ENCODE measurements around the gene LRFN3. TPM values are rescaled to one million over a fixed set of nuclear protein-coding genes. Genes with fewer than 3 reads are reported as not detected.

LRFN3 gene
- total and polyA plus RNA-seq, 10 donors: 0.76 to 18.2 (median 9.1) TPM

GRCh38 chr19:35937345-35938281, 1.4 kb downstream of the LRFN3 start:
- DNase-seq: no peak
- peak overlapping the region in 7 of 8 donors; percentile 33 to 89 (median 76) for H3K27ac ChIP-seq
- 55 to 74% (median 69%) methylated on average over 14 of the region's 14 CpGs for WGBS, 5 donors
- intact Hi-C loops (cut with DNase I; ENCODE audit: low total_unique reads): no loop called here
- no peak for TF ChIP-seq CTCF (IDR thresholded peaks at IDR 0.05 in 8 of 11, conservative IDR thresholded peaks at IDR 0.05 in 3 of 11)
- TF ChIP-seq POLR2AphosphoS5 (IDR thresholded peaks at IDR 0.05): no peak
- TF ChIP-seq POLR2A (IDR thresholded peaks at IDR 0.05): no peak
- H3K36me3 ChIP-seq: peaks cover 0 to 40% (median 18%) of the 10 kb centered on the region in 6 donors
- peaks cover 0 to 30% (median 0%) of the 10 kb centered on the region in 7 donors for H3K27me3 ChIP-seq (replicated peaks in 1 of 7)
- H3K4me3 ChIP-seq: peak overlapping the region in 7 of 8 donors; percentile 39 to 81 (median 49)
- H3K9me3 ChIP-seq: no peaks in the 10 kb centered on the region
- peaks cover 9 to 46% (median 29%) of the 10 kb centered on the region in 6 donors for H3K4me1 ChIP-seq

- Histone ChIP-seq H3K36me3 (peaks cover 0 to 49% (median 18%) of the 10 kb centered on the region in 6 donors), H3K9me3 (no peaks in the 10 kb centered on the region), H3K27me3 (replicated peaks in 1 of 7) (peaks cover 0 to 30% (median 0%) of the 10 kb centered on the region in 7 donors), H3K27ac (no peak overlapping the region), H3K4me3 (peak overlapping the region in 3 of 8 donors; percentile 49 to 81 (median 66)), H3K4me1 (peaks cover 9 to 46% (median 29%) of the 10 kb centered on the region in 6 donors)
- TF ChIP-seq POLR2A (IDR thresholded peaks at IDR 0.05) (no peak), CTCF (IDR thresholded peaks at IDR 0.05 in 8 of 11, conservative IDR thresholded peaks at IDR 0.05 in 3 of 11) (no peak), POLR2AphosphoS5 (IDR thresholded peaks at IDR 0.05) (no peak)
- WGBS, 5 donors: 77 to 87% (median 79%) methylated on average over 13 of the region's 13 CpGs
- no peak for DNase-seq
- intact Hi-C loops (cut with DNase I; ENCODE audit: low total_unique reads): no loop called here
These were observed 2.4 kb downstream of the LRFN3 start for GRCh38 chr19:35938282-35939224.

GRCh38 chr19:35939307-35940077, 3.3 kb downstream of the LRFN3 start:
- WGBS, 5 donors: 91 to 97% (median 94%) methylated on average over 15 to 55 of the region's 55 CpGs
- TF ChIP-seq POLR2AphosphoS5 (IDR thresholded peaks at IDR 0.05): no peak
- no peak for TF ChIP-seq POLR2A (IDR thresholded peaks at IDR 0.05)
- TF ChIP-seq CTCF (IDR thresholded peaks at IDR 0.05 in 8 of 11, conservative IDR thresholded peaks at IDR 0.05 in 3 of 11): no peak
- DNase-seq: no peak
- H3K4me1 ChIP-seq: peaks cover 9 to 46% (median 29%) of the 10 kb centered on the region in 6 donors
- intact Hi-C loops (cut with DNase I; ENCODE audit: low total_unique reads): no loop called here
- no peak overlapping the region for H3K27ac ChIP-seq
- H3K27me3 ChIP-seq (replicated peaks in 1 of 7): peaks cover 0 to 30% (median 0%) of the 10 kb centered on the region in 7 donors
- H3K36me3 ChIP-seq: peaks cover 0 to 56% (median 19%) of the 10 kb centered on the region in 6 donors
- no peak overlapping the region for H3K4me3 ChIP-seq
- H3K9me3 ChIP-seq: no peaks in the 10 kb centered on the region
